VCaP (cell line): ENCODE results near the gene LINC00237.

ENCODE experiments used
- H3K27ac ChIP-seq: fragments of 450-650 bp; 2 replicates; pipeline ENCODE4 v1.5.1; 2017
- CTCF ChIP-seq: fragments of 450-650 bp; conservative IDR thresholded peaks from 2 replicates; pipeline ENCODE4 v1.5.1; 2017; ENCODE audit warnings: mild to moderate bottlenecking, moderate library complexity

LINC00237 gene

GRCh38 chr20:21102603-21103311 is 3.4 kb downstream of the LINC00237 start:
- no peak for TF ChIP-seq CTCF
- no peak overlapping the region for H3K27ac ChIP-seq

- H3K27ac ChIP-seq: no peak overlapping the region
- no peak for TF ChIP-seq CTCF
Measured at GRCh38 chr20:21101932-21102575, 4.1 kb downstream of the LINC00237 start.

- H3K27ac ChIP-seq: no peak overlapping the region
- TF ChIP-seq CTCF: no peak
Measured at GRCh38 chr20:21101453-21101931, 4.7 kb downstream of the LINC00237 start.

- no peak for TF ChIP-seq CTCF
- no peak overlapping the region for H3K27ac ChIP-seq
Measured at GRCh38 chr20:21100578-21101452, 5.3 kb downstream of the LINC00237 start.

- no peak overlapping the region for H3K27ac ChIP-seq
- TF ChIP-seq CTCF: no peak
Measured at GRCh38 chr20:21099751-21100577, 6.2 kb downstream of the LINC00237 start.

GRCh38 chr20:21096321-21097043 is 9.7 kb downstream of the LINC00237 start:
- no peak for TF ChIP-seq CTCF
- no peak overlapping the region for H3K27ac ChIP-seq
